Measurements from ENCODE around the gene EMSY.

GRCh38 chr11:76501526-76502202 lies 56.8 kb downstream of the EMSY start:
- TF ChIP-seq EP300 (IDR thresholded peaks at IDR 0.05) = no peak
- TF ChIP-seq CTCF (IDR thresholded peaks at IDR 0.05) = no peak
